GM04503 (cell line): Measurements from ENCODE around the gene OPA3.
"Not testable (repeated sequence)": the region's sequence is repeated elsewhere in the genome, so short reads cannot be mapped to it uniquely, and the experiment has no call there.

Experiments used
- DNase-seq: peaks from one replicate; pipeline ENCODE4 v3.0.0-alpha.2; 2012; ENCODE audit warnings: low read depth

OPA3 gene

GRCh38 chr19:45518469-45518826 is 66.2 kb downstream of the OPA3 start:
- no peak for DNase-seq

GRCh38 chr19:45517641-45518468 is 66.7 kb downstream of the OPA3 start:
- DNase-seq: no peak

GRCh38 chr19:45517238-45517637 is 67.4 kb downstream of the OPA3 start:
- no peak for DNase-seq

DNA sequence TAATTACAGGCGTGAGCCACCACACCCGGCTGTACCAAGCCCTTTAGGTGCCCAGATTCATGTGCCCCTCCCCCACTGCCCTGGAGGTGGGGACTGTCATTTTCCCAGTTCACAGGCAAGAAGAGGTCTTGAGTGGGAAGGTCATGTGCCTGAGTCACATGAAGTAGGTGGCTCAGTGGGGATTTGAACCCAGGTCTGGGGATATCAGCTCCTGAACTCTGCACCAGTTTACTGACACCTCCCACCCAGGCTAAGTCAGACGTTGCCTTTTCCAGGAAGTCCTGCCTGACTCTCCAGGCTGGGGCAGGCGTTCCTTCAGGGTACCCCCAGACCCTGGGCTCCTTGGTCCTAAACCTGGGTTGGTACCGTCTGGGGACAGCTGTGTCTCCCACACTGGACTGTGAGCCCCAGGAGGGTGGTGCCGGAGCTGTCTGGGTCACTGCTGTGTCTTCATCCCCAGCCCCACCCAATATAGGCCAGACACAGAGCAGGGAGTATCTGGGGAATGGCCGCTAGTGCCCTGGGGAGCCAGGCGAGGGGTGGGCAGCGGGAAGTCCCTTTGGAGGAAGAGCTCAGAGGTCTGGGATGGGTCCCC is 68.7 kb downstream of the OPA3 start:
- no peak for DNase-seq

DNA sequence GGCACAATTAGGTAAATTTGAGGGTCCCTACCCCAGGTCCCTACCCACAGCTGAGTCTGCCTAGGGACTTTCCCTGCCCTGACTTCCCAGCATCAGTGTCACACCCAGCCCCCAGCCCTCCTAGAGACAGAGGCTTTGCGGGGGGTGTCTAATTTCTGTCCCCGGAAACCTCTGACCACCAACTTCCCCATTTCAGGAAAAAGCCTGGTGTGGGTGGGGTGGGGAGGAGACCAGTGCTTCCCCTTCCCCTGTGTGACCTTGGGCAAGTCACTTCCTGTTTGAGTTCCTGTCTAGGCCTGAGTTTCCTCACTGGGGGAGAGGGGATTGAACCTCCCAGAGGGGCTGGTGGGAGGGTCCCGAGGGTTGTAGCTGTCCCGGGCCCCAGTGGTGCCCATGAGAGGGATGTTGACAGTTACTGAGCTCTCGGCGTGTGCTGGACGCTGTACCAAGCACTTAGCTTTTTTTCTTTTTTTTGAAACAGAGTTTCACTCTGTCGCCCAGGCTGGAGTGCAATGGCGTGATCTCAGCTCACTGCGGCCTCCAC is 69.4 kb downstream of the OPA3 start:
- no peak for DNase-seq

DNA sequence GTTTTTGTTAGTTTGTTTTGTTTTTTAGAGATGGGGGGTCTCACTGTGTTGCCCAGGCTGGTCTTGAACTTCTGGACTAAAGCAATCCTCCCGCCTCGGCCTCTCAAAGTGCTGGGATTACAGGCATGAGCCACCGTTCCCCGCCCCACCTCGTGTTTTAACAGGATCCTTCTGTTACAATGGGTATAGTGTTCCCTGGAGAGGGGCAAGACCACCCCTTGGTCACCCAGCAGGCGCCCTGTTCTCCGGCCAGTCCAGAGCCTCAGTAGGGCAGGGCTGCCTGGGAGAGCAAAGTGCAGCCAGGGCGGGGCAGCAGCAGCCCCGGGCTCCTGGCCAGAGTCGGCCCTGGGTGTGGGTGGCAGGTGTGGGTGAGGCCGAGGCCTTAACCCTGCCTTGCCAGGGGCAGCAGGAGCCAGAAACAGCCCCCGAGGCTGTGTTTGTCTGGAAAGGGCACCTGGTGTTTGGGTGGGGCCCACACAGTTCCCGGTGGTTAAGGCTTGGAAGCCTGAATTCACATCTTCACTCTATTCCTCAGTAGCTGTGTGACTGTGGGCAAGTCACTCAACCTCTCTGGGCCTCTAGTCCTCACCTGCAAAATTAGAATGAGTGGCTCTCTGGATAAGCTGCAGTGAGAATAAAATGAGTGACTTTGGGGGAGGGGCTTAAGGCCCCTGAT is 70.1 kb downstream of the OPA3 start:
- DNase-seq: no peak

GRCh38 chr19:45512881-45513483 is 71.6 kb downstream of the OPA3 start:
- no peak for DNase-seq

DNA sequence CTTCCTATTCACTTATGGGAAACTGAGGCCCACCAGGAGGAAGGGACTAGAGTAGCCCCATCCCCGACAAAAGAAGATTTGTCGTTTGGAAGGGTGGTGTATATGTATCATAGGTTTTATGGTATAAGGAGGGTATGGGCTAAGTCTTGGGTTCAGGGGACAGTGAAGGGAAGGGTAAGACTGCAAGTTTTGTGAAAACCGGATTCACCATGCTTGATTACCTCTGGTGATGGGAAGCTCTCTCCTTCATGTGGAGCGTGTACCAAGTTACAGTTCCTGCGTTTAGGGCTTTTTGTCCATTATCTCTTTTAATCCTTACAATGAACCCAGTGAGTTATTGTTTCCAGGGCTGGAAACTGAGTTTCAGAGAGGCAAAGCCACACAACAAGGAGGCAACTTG is 73.5 kb downstream of the OPA3 start:
- no peak for DNase-seq

DNA sequence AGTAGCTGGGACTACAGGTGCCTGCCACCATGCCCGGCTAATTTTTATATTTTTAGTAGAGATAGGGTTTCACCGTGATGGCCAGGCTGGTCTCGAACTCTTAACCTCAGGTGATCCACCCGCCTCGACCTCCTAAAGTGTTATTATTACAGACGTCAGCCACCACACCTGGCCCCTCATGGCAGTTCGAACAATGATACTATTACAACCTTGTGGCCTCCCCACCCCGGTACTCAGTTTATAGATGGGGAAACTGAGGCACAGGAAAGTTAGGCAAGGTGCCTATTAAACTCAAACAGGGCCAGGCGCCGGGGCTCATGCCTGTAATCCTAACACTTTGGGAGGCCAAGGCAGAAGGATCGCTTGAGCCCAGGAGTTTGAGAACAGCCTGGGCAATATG is 74.2 kb downstream of the OPA3 start:
- not testable (repeated sequence) for DNase-seq

- no peak for DNase-seq
Measured at GRCh38 chr19:45509692-45510015, 74.9 kb downstream of the OPA3 start.

GRCh38 chr19:45508861-45509691 is 75.5 kb downstream of the OPA3 start:
- DNase-seq: no peak

DNA sequence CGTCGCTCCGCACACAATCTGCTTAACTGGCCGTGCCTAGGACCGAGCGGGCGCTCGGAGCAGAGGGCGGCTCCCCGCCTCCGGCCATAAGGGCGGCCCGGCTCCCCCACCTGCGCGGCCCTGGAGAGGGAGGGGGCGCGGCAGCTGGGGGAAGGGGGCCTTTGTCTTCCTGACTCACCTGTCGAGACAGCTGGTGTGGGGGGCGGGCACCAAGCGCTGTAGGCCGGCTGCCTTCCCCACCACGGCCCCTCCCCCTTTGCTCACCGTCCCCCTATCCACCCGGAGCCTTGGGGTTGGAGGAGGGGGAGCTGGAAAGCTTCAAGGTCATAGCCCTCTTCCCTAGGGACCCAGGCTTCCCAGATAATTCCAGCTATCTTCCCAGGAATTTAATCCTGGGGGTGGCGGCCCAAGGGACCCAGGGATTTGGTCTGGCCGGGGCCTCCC is 76.2 kb downstream of the OPA3 start:
- DNase-seq: no peak

DNA sequence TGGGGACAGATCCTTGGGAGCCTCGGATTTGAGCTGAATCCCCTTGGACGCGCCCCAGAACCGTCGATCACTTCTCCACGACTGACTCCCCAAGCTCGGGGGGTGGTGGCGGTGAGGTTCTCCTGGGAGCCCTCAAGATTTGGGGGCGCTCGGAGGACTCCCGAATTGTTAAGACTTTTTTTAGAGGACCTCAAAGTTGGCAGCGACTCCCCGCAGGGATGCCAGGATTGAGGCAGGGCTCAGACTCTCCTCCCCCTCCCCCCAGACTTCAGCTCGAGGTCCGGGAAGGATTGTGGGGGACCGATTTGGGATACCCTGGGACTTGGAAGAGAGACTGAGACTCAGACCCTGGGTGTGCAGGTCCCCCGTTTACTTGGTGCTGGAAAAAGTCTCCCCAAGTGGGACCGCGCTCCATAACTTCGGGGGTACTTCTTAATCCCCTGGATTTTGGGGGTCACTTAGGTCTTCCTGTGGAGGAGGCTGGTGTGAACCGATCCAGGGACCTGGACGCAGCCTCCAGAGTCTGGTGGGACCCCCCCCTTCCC is 76.7 kb downstream of the OPA3 start:
- DNase-seq: no peak

DNA sequence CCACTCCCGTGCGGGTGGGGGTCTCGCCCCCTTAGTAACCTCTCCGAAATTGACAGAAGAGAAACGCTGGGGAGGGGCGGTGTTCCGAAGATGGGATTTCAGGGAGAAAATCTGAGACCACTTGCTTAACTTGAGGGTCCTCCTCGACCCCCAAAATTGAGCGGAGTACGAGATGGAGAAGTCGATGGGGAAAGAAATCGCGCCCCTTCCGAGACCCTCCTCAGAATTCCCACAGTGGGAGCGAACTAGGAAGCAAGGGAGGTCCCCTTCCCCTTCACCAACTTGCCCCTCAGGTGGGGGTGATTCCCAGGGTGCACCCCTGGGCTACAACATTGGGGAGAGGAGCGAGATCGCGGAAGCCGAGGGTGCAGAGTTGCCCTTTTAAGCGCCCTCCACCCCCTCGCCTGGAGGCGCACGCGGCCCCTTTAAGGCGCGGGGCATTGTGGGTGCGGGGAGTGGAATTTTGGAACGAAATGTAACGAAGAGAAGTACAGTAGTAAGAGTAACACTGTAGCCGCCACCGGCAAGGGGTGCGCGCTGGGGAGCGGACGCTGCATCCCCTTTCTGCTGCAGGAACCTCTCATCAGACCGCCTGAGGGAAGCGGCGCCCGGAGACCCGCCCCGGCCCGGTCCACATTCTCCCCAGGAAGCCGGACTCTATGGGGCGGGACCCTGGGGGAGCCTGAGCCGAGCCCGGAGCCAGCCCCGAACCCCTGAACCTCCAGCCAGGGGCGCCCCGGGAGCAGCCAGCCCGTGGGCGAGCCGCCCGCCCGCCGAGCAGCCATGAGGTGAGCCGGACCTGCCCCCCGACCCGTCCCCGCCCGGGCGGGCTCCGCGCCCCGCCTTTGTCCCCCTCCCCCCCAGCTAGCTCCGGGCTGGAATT is 77.4 kb downstream of the OPA3 start, which contains the start of gene VASP:
Gene VASP (plus strand): TSS at position 491 of the 883 bp plus-strand sequence. CDS start 293 bp downstream, at position 784.
- DNase-seq: no peak

DNA sequence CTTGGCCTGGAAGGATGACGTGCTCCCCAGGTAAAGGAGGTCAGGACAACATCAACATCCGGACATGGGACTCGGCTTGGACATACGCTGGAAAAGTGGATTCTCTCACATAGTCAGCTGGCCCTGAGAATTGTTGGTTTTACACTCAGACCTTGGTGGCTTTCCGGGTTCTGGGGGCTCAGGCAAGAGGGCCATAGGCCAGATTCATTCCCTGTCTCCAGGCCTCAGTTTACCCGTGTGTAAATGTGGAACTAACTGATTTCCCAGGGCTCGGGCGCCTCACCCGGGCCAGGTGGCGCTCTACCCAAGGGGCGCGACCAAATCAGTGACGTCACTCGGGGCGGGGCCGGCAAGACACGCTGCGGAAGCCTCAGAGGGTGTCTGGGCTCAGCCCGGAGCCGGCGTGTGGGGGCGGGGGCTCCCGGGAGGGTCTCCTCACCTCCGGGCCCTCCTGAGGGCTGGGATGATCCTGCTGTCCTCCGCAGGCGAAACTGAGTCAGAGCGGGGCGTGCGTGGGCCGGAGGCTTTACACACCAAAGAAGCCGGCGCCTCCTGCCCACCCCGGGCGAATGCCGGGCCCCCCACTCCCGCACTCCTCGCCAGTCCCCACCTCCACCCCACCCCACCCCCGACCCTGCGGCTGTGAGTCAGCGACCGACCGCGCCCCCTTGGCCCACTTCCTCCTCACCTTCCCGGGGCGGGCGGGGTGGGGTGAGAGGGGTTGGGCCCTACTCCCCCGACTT is 78.2 kb downstream of the OPA3 start:
- DNase-seq: no peak

DNA sequence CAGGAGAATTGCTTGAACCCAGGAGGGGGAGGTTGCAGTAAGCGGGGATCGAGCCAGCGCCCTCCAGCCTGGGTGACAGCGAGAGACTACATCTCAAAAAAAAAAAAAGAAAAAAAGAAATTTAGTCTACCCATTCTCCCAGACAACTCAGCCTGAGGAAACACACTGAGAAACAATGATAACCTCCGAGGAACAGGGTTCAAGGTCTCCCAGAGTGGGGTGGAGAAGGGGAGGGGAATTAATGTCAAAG is 78.7 kb downstream of the OPA3 start:
- no peak for DNase-seq

DNA sequence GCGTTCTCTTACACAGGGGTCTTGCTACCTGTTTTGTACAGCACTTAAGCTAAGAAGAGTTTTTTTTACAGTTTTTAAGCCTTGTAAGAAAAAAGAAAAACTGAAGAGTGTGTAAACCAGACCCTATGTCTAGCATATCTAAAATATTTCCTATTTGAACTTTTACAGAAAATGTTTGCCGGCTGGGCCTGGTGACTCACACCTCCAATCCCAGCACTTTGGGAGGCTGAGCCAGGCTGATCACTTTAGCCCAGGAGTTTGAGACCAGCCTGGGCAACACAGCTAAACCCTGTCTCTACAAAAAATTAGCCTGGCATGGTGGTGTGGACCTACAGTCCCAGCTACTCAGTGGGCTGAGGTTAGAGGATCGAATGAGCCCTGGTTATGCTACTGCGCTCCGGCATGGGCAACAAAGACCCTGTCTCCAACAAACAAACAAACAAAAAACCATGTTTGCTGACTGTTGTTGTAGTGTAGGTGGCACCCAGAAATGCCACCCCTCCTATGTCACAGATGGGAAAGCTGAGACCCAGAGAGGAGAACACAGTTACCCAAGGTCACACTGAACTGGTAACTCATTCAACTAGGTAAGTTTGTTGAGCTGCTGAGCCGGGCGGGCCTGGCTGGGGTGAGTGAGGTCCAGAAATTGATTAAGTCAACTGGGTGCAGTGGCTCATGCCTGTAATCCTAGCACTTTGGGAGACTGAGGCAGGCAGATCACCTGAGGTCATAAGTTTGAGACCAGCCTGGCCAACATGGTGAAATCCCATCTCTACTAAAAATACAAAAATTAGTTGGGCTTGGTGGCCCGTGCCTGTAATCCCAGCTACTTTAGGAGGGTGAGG is 79.2 kb downstream of the OPA3 start:
- no peak for DNase-seq

DNA sequence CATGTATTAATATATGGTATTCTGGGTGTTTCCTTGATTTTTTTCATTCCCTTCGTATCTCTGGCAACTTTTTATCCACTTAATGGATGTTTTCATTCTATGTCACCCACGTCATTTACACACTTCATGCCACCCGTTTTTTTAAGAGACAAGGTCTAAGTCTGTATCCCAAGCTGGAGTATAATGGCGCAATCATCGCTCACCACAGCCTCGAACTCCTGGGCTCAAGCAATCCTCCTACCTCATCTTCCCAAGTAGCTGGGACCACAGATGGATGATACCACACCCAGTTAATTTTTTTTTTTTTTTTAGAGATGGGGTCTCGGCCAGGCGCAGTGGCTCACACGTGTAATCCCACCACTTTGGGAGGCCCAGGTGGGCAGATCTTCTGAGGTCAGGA is 80.7 kb downstream of the OPA3 start:
- DNase-seq: no peak

- no peak for DNase-seq
Measured at GRCh38 chr19:45502111-45502510, 82.5 kb downstream of the OPA3 start.
